Urinary bladder (tissue), 4 donors: ENCODE results near the gene DNAH2. TPM values are rescaled to one million over a fixed set of nuclear protein-coding genes. Genes with fewer than 3 reads are reported as not detected.

Experiments
- DNase-seq: peaks from one replicate; pipeline ENCODE4 v3.0.0-alpha.2; 2015; ENCODE audit errors: extremely low spot score
- H3K27ac ChIP-seq: one replicate; pipeline ENCODE4 v1.5.1; 2013; ENCODE audit warnings: low read depth, mild to moderate bottlenecking, moderate library complexity
- H3K36me3 ChIP-seq: one replicate; pipeline ENCODE4 v1.6.1; 2013; ENCODE audit warnings: mild to moderate bottlenecking, moderate library complexity; ENCODE audit not compliant: insufficient read depth
- H3K4me1 ChIP-seq: one replicate; pipeline ENCODE4 v1.6.1; 2013; ENCODE audit warnings: mild to moderate bottlenecking, moderate library complexity; ENCODE audit not compliant: insufficient read depth
- H3K4me3 ChIP-seq: one replicate; pipeline ENCODE4 v1.5.1; 2013; ENCODE audit warnings: low read depth, low read length
- WGBS: extraction: QIAGEN DNeasy Blood & Tissue Kit; methylation state at CpG from one replicate; pipeline ENCODE4 v1.1.7; 2013; 5-methylcytosine and 5-hydroxymethylcytosine counted together
- polyA plus RNA-seq: library from polyadenylated mRNA; stranded (reverse); fragments of 200-250 nt; gene quantifications from one replicate; pipeline ENCODE4 v1.2.3, GENCODE V29; 2013
- total RNA-seq: library from RNA; depleted of rRNA; stranded (reverse); fragments of >200 nt; gene quantifications from one replicate; pipeline ENCODE4 v1.2.3, GENCODE V29; 2014
- donor health status: healthy with polysubstance abuse.
- donor health status: healthy.

DNAH2 gene
- total and polyA plus RNA-seq, 2 donors = 0.11 to 0.16 TPM

- 61% methylated on average over 2 of the region's 2 CpGs for WGBS
- H3K4me3 ChIP-seq = no peak overlapping the region
- no peak for DNase-seq
- H3K36me3 ChIP-seq = no peaks in the 10 kb centered on the region
- H3K4me1 ChIP-seq = no peaks in the 10 kb centered on the region
- no peak overlapping the region for H3K27ac ChIP-seq
Measured at GRCh38 chr17:7721612-7722011, 4.1 kb downstream of the DNAH2 start.

GRCh38 chr17:7727886-7728285 lies 10.3 kb downstream of the DNAH2 start:
- no peak overlapping the region for H3K27ac ChIP-seq
- H3K4me3 ChIP-seq = no peak overlapping the region
- DNase-seq = no peak
- no peaks in the 10 kb centered on the region for H3K36me3 ChIP-seq
- H3K4me1 ChIP-seq = no peaks in the 10 kb centered on the region
- 41% methylated on average over 3 of the region's 3 CpGs for WGBS

- WGBS = 63% methylated on average over 1 of the region's 1 CpG
- Histone ChIP-seq H3K4me3 (no peak overlapping the region), H3K27ac (no peak overlapping the region), H3K4me1 (no peaks in the 10 kb centered on the region), H3K36me3 (no peaks in the 10 kb centered on the region)
- no peak for DNase-seq
Measured at GRCh38 chr17:7729816-7730215, 12.3 kb downstream of the DNAH2 start.

DNA sequence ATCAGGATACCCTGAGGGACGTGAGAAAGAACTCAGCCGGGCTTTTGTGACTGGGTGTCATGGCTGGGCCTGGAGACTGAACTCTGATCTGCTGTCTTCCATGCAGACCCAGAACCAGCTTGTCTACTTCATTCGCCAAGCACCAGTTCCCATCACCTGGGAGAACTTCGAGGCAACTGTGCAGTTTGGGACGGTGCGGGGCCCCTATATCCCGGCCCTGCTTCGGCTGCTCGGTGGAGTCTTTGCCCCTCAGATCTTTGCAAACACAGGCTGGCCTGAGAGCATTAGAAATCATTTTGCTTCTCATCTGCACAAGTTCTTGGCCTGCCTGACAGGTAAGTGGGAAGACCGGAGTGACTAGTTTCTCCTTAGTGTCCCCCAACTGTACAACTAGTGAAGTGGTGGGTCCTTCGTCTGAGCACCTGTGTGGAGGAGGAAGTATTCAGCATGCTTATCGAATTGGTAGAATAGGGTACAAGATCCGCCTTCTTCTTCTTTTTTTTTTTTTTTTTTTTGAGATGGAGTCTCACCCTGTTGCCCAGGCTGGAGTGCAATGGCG lies 15.5 kb downstream of the DNAH2 start:
- Histone ChIP-seq H3K36me3 (no peaks in the 10 kb centered on the region), H3K4me3 (no peak overlapping the region), H3K27ac (no peak overlapping the region), H3K4me1 (no peaks in the 10 kb centered on the region)
- no peak for DNase-seq
- WGBS = 85% methylated on average over 14 of the region's 14 CpGs

GRCh38 chr17:7737601-7738000 lies 20.1 kb downstream of the DNAH2 start:
- no peak overlapping the region for H3K4me3 ChIP-seq
- H3K4me1 ChIP-seq = no peaks in the 10 kb centered on the region
- no peak overlapping the region for H3K27ac ChIP-seq
- 81% methylated on average over 5 of the region's 5 CpGs for WGBS
- DNase-seq = no peak
- no peaks in the 10 kb centered on the region for H3K36me3 ChIP-seq

GRCh38 chr17:7739746-7740145 lies 22.2 kb downstream of the DNAH2 start:
- H3K4me3 ChIP-seq = no peak overlapping the region
- H3K36me3 ChIP-seq = no peaks in the 10 kb centered on the region
- WGBS = 71% methylated on average over 14 of the region's 14 CpGs
- no peak for DNase-seq
- no peaks in the 10 kb centered on the region for H3K4me1 ChIP-seq
- no peak overlapping the region for H3K27ac ChIP-seq

DNA sequence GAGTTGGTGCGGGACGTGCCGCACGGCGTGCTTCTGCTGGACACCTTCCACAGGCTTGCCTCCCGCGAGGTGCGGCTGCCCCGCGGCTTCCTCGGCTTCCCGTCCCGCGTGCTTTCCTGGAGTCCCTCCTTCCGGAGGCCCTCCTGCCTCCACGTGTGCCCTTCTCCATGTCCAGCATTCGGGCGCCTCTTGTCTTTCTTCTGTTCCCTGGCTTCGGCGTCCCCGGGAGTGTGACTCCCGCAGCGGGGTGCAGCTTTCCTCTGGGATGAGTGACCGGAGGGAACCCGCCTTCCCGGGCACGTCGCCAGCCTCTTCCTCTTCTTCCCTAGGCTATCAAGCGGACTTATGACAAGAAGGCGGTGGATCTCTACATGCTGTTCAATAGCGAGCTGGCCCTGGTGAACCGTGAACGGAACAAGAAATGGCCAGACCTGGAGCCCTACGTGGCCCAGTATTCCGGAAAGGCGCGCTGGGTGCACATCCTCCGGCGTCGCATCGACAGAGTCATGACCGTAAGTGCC lies 23.0 kb downstream of the DNAH2 start:
- WGBS = 75% methylated on average over 42 of the region's 42 CpGs
- Histone ChIP-seq H3K36me3 (no peaks in the 10 kb centered on the region), H3K4me3 (no peak overlapping the region), H3K4me1 (no peaks in the 10 kb centered on the region), H3K27ac (no peak overlapping the region)
- DNase-seq = no peak

GRCh38 chr17:7742729-7743128 lies 25.2 kb downstream of the DNAH2 start:
- no peaks in the 10 kb centered on the region for H3K4me1 ChIP-seq
- no peak overlapping the region for H3K4me3 ChIP-seq
- no peak for DNase-seq
- no peaks in the 10 kb centered on the region for H3K36me3 ChIP-seq
- no peak overlapping the region for H3K27ac ChIP-seq
- WGBS = 58% methylated on average over 10 of the region's 10 CpGs

DNA sequence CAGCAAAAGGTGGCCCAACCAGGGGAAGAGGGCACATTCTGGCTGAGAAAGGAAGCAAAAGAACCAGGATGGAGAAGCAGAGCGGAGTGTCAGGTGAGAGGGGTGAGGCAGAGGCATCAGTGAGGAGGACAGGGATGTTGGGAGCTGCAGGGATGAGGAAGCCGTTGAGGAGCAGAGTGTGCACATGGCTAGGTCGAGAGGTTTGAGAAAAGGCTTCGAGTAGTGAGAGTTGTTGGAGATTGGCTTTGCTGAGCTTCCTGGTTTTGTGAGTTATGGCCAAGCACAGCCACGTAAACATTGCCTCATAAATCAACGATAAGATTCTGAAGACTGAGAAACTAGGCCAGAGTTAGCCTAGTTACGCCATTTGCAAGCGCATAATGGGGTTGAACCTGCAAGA lies 26.9 kb downstream of the DNAH2 start:
- Histone ChIP-seq H3K4me1 (no peaks in the 10 kb centered on the region), H3K4me3 (no peak overlapping the region), H3K27ac (no peak overlapping the region), H3K36me3 (no peaks in the 10 kb centered on the region)
- 46% methylated on average over 8 of the region's 8 CpGs for WGBS
- no peak for DNase-seq

DNA sequence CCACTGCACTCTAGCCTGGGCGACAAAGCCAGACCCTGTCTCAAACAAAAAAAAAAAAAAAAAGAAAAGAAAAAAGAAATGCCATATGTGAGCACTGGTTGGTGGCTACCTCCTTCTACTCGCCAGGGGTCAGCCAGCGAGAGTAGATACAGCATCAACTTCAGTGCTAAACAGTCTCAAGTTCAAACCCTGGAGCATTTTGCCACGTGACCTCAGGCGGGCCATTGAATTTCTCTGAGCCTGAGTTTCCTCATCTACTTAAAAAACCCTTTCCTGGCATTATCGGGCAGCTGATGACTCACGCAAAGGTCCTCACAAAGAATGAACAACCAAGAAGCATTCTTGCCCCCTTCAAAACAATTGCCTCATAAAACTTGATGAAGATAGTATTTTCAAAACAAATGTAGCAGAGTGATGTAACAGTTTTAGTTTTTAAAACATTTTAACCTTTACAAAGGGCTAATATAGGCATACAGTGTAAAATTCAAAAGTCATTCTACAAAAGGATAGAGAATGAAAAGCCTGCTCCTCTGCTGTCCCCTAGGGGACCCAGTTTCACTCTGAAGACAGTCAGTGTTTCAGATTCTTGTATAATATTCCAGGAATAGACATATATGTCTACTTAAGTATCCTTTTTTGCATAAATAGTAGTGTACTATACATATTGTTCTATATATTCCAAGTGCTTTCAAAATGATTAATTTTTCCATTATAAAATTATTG lies 28.4 kb downstream of the DNAH2 start:
- 71% methylated on average over 7 of the region's 7 CpGs for WGBS
- H3K36me3 ChIP-seq = no peaks in the 10 kb centered on the region
- no peak overlapping the region for H3K4me3 ChIP-seq
- no peak for DNase-seq
- H3K27ac ChIP-seq = no peak overlapping the region
- no peaks in the 10 kb centered on the region for H3K4me1 ChIP-seq

DNA sequence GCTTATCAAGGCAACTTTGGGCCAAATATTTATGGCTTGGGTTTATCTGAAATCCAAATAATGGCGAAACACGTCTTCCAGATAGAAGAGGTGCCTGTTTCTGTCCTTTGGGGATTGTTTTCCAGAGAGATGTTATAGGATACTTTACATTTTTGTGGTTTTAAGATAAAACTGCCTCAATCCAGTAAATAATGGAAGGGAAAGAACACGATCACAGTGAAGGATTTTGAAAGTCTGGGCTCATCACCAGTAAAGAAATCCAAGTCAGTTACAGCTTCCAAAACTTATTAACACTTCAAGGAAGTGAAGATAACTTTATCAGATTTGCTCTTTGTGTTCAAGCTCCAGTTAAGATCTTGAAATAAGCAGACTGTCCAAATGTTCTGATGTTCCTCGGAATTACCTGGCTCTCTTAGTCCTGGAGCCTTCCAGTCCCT lies 30.1 kb downstream of the DNAH2 start:
- Histone ChIP-seq H3K4me1 (no peaks in the 10 kb centered on the region), H3K36me3 (no peaks in the 10 kb centered on the region), H3K27ac (peak overlapping the region; percentile 16), H3K4me3 (no peak overlapping the region)
- peak; percentile 37 for DNase-seq
- WGBS = 18% methylated on average over 4 of the region's 4 CpGs

DNA sequence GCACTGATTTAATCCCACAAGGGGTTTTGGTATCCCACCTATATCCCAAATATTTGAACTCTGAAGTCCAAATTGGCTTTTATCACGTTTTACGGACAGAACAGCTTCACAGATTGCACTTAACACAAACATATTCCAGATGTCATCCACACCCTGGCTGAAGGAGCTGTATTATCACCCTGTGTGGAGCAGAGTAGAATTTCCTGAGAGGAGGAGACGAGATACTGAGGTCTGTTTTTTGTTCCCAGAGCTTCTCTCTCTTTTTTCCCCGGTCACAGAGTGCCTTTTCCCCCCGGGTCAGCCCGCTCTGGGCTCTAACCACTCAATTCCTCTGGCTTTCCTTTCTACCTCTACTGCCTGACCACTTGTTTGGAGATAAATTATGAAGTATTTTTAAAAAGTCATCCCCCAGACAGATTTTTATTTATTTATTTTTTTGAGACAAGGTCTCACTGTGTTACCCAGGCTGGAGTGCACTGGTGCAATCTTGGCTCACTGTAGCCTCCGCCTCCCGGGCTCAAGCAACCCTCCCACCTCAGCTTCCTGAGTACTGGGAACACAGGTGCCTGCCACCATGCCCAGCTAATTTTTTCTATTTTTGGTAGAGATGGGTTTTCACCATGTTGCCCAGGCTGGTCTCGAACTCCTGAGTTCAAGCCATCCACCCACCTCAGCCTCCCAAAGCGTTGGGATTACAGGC lies 30.7 kb downstream of the DNAH2 start:
- H3K36me3 ChIP-seq = no peaks in the 10 kb centered on the region

DNA sequence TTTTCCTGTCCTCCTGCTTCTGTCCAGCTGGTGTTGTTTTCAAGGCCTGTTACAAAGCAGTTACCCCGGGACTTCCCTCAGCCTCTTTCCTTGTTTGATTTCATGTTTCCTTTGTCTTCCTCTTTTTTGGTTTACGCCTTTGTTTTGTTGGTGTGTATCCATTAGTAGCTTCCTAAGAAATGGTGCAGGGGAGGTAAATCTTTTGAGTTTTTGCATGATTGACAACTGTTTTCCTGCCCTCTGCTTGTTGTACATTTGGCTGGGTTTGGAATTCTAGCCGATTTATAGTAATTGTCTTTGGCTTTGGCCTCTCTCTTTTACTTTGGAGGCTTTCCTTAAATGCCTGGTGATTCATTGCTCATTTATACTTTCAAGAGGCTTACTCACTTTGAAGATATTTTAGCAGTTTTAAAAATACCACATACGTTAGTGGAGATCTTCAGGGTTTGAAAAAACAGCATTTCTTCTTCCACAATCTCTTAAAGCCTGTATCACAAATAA lies 32.8 kb downstream of the DNAH2 start:
- no peaks in the 10 kb centered on the region for H3K4me1 ChIP-seq
- H3K27ac ChIP-seq = no peak overlapping the region
- no peak for DNase-seq
- 63% methylated on average over 4 of the region's 4 CpGs for WGBS
- no peaks in the 10 kb centered on the region for H3K36me3 ChIP-seq
- H3K4me3 ChIP-seq = no peak overlapping the region

More for the DNA sequence above, 30.7 kb downstream of the DNAH2 start:
- Histone ChIP-seq H3K27ac (peak overlapping the region; percentile 16), H3K4me1 (no peaks in the 10 kb centered on the region), H3K4me3 (no peak overlapping the region)
- DNase-seq = peak; percentile 41
- WGBS = 42% methylated on average over 10 of the region's 10 CpGs

GRCh38 chr17:7754656-7755055 lies 37.1 kb downstream of the DNAH2 start:
- DNase-seq = no peak
- Histone ChIP-seq H3K4me3 (no peak overlapping the region), H3K36me3 (no peaks in the 10 kb centered on the region), H3K4me1 (no peaks in the 10 kb centered on the region), H3K27ac (no peak overlapping the region)
- WGBS = 78% methylated on average over 8 of the region's 8 CpGs
